Karpas-422 (cell line): ENCODE results near the gene GIPC2. TPM values are rescaled to one million over a fixed set of nuclear protein-coding genes. Genes with fewer than 3 reads are reported as not detected.
"Not testable (repeated sequence)": the region's sequence is repeated elsewhere in the genome, so short reads cannot be mapped to it uniquely, and the experiment has no call there.

Source experiments
- DNase-seq: peaks from one replicate; pipeline ENCODE4 v3.0.0-alpha.2; 2015
- H2AFZ ChIP-seq: fragments of 200-600 bp; sonication (generic); 2 replicates; pipeline ENCODE4 v1.6.1; 2014; ENCODE audit warnings: antibody characterized with exemption, low read length, mixed read lengths
- H3K27ac ChIP-seq: fragments of 200-600 bp; sonication (generic); 2 replicates; pipeline ENCODE4 v1.5.1; 2014; ENCODE audit warnings: mild to moderate bottlenecking, low read length, moderate library complexity
- H3K27me3 ChIP-seq: fragments of 200-600 bp; sonication (generic); 2 replicates; pipeline ENCODE4 v1.6.1; 2014; ENCODE audit warnings: low read length, mixed read lengths
- H3K36me3 ChIP-seq: fragments of 200-600 bp; sonication (generic); 2 replicates; pipeline ENCODE4 v1.6.1; 2014; ENCODE audit warnings: low read length, mixed read lengths; ENCODE audit not compliant: insufficient read depth
- H3K4me1 ChIP-seq: fragments of 200-600 bp; sonication (generic); 2 replicates; pipeline ENCODE4 v1.6.1; 2014; ENCODE audit warnings: mild to moderate bottlenecking, low read length, mixed read lengths
- H3K4me2 ChIP-seq: fragments of 200-600 bp; sonication (generic); 2 replicates; pipeline ENCODE4 v1.6.1; 2014; ENCODE audit warnings: low read length, low read depth, mild to moderate bottlenecking; ENCODE audit not compliant: poor library complexity, severe bottlenecking
- H3K4me3 ChIP-seq: fragments of 200-600 bp; sonication (generic); 2 replicates; pipeline ENCODE4 v1.5.1; 2014; ENCODE audit warnings: mild to moderate bottlenecking, antibody characterized with exemption, low read length, mixed read lengths
- H3K79me2 ChIP-seq: fragments of 200-600 bp; sonication (generic); 2 replicates; pipeline ENCODE4 v1.6.1; 2014; ENCODE audit warnings: mild to moderate bottlenecking, low read length, mixed read lengths
- H3K9ac ChIP-seq: fragments of 200-600 bp; sonication (generic); 2 replicates; pipeline ENCODE4 v1.6.0; 2014; ENCODE audit warnings: low read length
- H3K9me2 ChIP-seq: fragments of 200-600 bp; sonication (generic), shearing (Covaris generic); replicated peaks from 2 replicates; pipeline ENCODE4 v1.6.0; 2014; ENCODE audit warnings: mild to moderate bottlenecking, low read length, moderate library complexity; ENCODE audit not compliant: insufficient read depth
- H3K9me3 ChIP-seq: fragments of 300-700, 200-600 bp; sonication (generic); 2 replicates; pipeline ENCODE4 v1.6.1; 2014; ENCODE audit warnings: low read length, mixed read lengths
- H4K20me1 ChIP-seq: fragments of 200-600 bp; sonication (generic); 2 replicates; pipeline ENCODE4 v1.6.1; 2014; ENCODE audit warnings: mild to moderate bottlenecking, antibody characterized with exemption, low read length, low read depth; ENCODE audit not compliant: insufficient read depth
- total RNA-seq: library from RNA; depleted of rRNA; stranded (reverse); fragments of >200 nt; shearing (Covaris generic); gene quantifications from 2 replicates; pipeline ENCODE4 v1.2.3, GENCODE V29; 2014; ENCODE audit warnings: low replicate concordance; rRNA removed

The GIPC2 gene, protein sequence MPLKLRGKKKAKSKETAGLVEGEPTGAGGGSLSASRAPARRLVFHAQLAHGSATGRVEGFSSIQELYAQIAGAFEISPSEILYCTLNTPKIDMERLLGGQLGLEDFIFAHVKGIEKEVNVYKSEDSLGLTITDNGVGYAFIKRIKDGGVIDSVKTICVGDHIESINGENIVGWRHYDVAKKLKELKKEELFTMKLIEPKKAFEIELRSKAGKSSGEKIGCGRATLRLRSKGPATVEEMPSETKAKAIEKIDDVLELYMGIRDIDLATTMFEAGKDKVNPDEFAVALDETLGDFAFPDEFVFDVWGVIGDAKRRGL
- total RNA-seq, result 0.04 and 0.15 TPM in 2 replicates

DNA sequence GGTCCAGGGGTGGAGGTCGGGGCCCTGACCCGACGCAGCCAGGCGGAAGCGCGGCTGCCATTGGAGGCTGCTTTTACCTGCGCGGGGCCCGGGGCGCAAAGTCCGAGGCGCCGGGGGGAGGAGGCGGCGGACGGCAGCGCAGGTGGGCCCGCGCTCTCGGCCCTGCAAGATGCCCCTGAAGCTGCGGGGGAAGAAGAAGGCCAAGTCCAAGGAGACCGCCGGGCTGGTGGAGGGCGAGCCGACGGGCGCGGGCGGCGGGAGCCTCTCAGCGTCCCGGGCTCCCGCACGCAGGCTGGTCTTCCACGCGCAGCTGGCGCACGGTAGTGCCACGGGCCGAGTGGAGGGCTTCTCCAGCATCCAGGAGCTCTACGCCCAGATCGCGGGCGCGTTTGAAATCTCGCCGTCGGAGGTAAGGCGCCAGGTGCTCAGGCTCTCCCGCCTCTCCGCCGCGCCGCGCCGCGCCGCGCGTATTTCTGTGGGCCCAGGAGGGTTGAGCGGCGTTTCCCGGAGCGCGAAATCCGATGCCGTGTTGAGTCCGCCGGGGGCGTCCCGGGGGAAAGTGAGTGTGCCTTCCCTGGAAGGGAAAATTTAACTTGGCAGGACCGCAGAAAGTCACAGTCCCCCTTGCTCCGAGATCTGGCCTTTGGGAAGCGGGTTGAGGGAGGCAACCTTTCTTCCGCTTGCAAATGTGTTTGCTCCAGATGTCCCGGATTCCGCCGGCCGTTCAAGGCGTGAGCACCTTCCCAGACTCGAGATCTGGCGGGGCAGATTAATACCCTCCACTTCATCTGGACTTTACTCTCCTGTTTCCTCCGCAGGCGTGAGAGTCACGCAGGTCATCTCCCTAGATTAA, at the start of gene GIPC2:
TSS of gene GIPC2 (plus strand) at position 41 of the 853 bp plus-strand sequence. CDS start at position 170, 129 bp downstream.
- no peaks in the 10 kb centered on the region for H4K20me1 ChIP-seq
- H2AFZ ChIP-seq, result no peak within 1 kb of the TSS
- no peaks in the 10 kb centered on the region for H3K9me3 ChIP-seq
- no peak within 1 kb of the TSS for H3K4me3 ChIP-seq
- no peak within 1 kb of the TSS for H3K9ac ChIP-seq
- H3K27ac ChIP-seq, result no peak within 1 kb of the TSS
- H3K36me3 ChIP-seq, result no peaks in the 10 kb centered on the region
- no peaks in the 10 kb centered on the region for H3K79me2 ChIP-seq
- H3K4me1 ChIP-seq, result no peaks in the 10 kb centered on the region
- no peaks in the 10 kb centered on the region for H3K27me3 ChIP-seq
- DNase-seq, result no peak
- H3K9me2 ChIP-seq, result no peaks in the 10 kb centered on the region
- H3K4me2 ChIP-seq, result no peak within 1 kb of the TSS

DNA sequence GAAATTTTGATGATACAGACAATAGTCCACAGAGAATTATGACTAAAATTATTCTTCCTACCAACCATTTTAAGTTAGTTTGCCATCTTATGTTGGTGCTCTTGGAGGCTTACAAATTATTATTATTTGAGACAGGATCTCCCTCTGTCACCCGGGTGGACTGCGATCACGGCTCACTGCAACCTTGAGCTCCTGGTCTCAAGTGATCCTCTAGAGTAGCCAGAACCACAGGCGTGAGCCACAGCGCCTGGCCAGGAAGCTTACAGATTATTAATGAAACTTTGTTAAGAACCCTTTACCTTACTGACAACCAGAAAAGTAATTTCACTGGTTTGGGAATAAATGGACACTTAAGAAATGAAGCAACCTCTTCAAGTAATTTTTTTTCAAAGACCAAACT, 49.0 kb upstream of the GIPC2 start:
- Histone ChIP-seq H2AFZ (no peak overlapping the region), H3K4me1 (peaks cover 13% of the 10 kb centered on the region), H3K9me3 (no peaks in the 10 kb centered on the region), H3K9me2 (no peaks in the 10 kb centered on the region), H3K4me2 (no peak overlapping the region), H3K27ac (no peak overlapping the region), H3K36me3 (no peaks in the 10 kb centered on the region), H3K9ac (no peak overlapping the region), H3K27me3 (no peaks in the 10 kb centered on the region), H4K20me1 (no peaks in the 10 kb centered on the region), H3K79me2 (peaks cover 8% of the 10 kb centered on the region; the same call in 1 of the 2 replicates), H3K4me3 (no peak overlapping the region)
- no peak for DNase-seq

DNA sequence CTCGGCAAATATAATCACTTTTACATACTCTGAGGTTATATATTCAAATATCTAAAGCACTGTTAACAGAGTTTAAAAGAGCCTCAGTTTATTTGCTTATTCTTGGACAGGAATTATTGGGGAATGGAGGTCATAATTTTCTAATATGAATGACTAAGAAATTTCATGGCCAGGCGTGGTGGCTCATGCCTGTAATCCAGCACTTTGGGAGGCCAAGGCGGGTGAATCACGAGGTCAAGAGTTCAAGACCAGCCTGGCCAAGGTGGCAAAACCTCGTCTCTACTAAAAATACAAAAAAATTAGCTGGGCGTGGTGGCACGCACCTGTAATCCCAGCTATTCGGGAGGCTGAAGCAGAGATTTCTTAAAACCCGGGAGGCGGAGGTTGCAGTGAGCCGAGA, 45.2 kb upstream of the GIPC2 start:
- H3K9me2 ChIP-seq, H3K9me3 ChIP-seq, H3K79me2 ChIP-seq, H3K4me3 ChIP-seq, H4K20me1 ChIP-seq, H3K4me2 ChIP-seq, H3K27ac ChIP-seq, H3K27me3 ChIP-seq, H2AFZ ChIP-seq, H3K36me3 ChIP-seq, DNase-seq, H3K9ac ChIP-seq: not testable (repeated sequence)
- peaks cover 48% of the 10 kb centered on the region for H3K4me1 ChIP-seq

DNA sequence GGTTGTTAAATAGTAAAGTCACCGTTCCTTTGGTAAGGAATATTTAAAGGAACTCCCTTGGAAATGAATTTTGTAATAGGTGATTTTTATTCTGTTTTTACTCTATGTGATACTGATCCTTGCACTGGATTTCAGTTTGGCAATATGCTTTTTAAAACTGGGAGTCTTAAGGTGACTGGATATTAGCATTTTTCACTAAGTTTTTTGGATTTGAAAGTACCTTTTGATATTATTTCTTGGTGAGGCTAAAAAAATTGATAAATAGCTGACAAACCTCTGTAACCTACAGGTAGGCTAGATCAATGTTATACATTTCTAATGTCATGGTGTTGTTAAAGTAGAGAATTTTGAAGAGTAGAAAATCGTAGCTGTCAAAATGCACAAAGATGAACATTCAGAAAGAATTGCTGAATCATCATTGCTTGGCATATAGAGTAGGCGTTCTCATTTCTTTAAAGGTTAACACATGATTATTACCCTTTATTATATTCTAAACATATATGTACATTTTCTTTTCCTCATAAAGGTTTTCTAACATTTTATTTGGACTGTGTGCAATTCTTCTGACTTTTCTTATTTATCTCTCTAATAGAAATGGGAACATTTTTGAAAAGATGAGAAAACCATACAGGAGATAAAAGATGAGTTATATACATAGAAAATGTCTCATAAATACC, 42.6 kb upstream of the GIPC2 start:
- Histone ChIP-seq H3K27ac (peak overlapping the region; percentile 89), H4K20me1 (no peaks in the 10 kb centered on the region), H3K27me3 (no peaks in the 10 kb centered on the region), H3K4me1 (peaks cover 69% of the 10 kb centered on the region), H3K79me2 (peaks cover 33% of the 10 kb centered on the region), H2AFZ (0 out of 2 replicates have a peak overlapping the region, but pooled peaks have one; percentile 15), H3K4me3 (peak overlapping the region; percentile 68), H3K9me3 (no peaks in the 10 kb centered on the region), H3K36me3 (no peaks in the 10 kb centered on the region), H3K4me2 (peak overlapping the region; percentile 70), H3K9ac (peak overlapping the region; percentile 42), H3K9me2 (no peaks in the 10 kb centered on the region)
- peak; percentile 60 for DNase-seq

DNA sequence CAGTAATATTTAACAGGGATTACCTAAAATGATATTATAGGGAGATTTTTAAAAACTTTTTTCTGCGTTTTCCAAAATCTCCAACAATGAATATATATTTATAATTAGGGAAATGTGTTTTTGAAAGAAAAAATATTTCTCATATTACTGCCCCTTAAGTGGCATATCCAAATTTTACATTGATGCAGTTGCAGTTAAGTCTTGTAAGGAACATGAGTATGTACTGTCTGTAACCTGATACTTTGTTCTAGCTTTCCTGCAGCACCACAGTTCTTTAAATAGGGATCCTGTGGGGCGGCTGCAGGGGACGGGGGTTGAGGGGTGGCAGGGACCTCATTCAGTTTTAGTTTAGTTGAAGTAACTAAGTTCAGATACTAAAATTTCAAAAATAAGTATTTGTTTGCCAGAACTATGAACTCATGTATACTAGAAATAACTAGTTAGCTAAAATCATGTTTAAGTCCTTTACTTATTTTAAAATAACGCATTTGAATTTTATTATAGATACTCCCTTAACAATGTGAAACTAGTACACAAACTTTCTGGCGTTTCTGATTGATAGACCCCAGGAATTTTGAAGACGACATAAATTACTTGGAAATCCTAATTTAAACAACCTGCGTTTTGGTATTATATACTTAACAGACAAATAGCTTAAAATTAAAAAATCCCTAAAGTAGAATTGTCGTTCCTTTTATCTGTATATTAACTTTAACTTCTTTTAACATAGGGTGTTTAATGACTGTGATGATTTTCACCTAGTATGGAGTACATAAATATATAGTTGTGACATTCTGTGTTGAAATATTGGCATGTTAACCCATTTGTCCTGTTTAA, 41.7 kb upstream of the GIPC2 start:
- H3K27ac ChIP-seq, result peak overlapping the region; percentile 89
- no peaks in the 10 kb centered on the region for H4K20me1 ChIP-seq
- no peaks in the 10 kb centered on the region for H3K27me3 ChIP-seq
- DNase-seq, result peak; percentile 89
- H3K4me3 ChIP-seq, result peak overlapping the region; percentile 68
- peaks cover 37% of the 10 kb centered on the region for H3K79me2 ChIP-seq
- no peaks in the 10 kb centered on the region for H3K36me3 ChIP-seq
- H3K4me2 ChIP-seq, result peak overlapping the region; percentile 70
- no peak overlapping the region; the same call in 1 of the 2 replicates for H2AFZ ChIP-seq
- H3K9ac ChIP-seq, result peak overlapping the region; percentile 67
- no peaks in the 10 kb centered on the region for H3K9me3 ChIP-seq
- peaks cover 65% of the 10 kb centered on the region for H3K4me1 ChIP-seq
- no peaks in the 10 kb centered on the region for H3K9me2 ChIP-seq

DNA sequence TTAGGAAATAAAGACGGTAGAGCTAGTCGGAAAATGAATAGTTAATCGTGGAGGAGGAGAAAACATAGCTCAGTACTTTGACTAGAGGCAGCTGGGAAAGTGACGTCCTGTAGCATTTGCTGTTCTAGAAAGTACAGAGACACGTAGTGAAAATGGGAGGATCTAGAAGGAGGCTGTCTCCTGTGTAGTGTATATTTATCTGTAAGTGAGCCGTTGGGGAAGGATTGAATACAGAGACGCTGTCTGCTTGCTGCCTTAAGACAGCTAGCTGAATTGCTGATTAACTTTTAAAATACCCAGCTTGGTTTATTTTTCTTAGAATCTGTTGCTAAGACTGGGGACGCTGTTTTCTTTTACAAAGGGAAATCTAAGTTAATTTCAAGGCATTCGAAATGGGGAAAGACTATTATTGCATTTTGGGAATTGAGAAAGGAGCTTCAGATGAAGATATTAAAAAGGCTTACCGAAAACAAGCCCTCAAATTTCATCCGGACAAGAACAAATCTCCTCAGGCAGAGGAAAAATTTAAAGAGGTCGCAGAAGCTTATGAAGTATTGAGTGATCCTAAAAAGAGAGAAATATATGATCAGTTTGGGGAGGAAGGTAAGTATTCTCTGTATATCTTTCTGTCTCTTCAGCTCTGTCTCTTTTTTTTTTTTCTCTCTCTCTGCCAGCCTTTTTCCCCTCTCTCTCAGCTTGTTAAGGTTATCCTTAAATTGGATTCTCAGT, 40.9 kb upstream of the GIPC2 start, which contains the start of gene DNAJB4:
TSS of gene DNAJB4 (plus strand) at position 221 of the 729 bp plus-strand sequence. CDS start at position 393, 172 bp downstream.
- Histone ChIP-seq H3K27ac (peak within 1 kb of the TSS; percentile 89), H3K9me2 (no peaks in the 10 kb centered on the region), H4K20me1 (no peaks in the 10 kb centered on the region), H3K4me3 (peak within 1 kb of the TSS; percentile 68), H3K4me1 (peaks cover 60% of the 10 kb centered on the region), H3K36me3 (no peaks in the 10 kb centered on the region), H3K9me3 (no peaks in the 10 kb centered on the region), H3K27me3 (no peaks in the 10 kb centered on the region), H2AFZ (peak within 1 kb of the TSS; percentile 40; the same call in 1 of the 2 replicates), H3K79me2 (peaks cover 45% of the 10 kb centered on the region), H3K9ac (peak within 1 kb of the TSS; percentile 67), H3K4me2 (peak within 1 kb of the TSS; percentile 70)
- DNase-seq, result peak; percentile 94

DNA sequence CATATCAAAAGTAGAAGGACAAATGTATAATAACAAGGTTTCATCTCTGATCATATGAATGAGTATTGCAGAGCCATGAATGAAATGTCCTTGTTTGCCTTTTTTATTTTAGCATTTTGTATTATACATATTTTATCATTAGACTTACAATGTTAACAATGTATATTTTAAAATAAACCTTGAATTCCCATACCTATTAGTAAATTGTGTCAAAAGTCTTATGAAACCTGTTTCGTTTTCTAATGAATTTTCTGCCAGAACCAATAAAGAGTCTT, 40.4 kb upstream of the GIPC2 start:
- H3K4me1 ChIP-seq, result peaks cover 56% of the 10 kb centered on the region
- H3K9me2 ChIP-seq, result no peaks in the 10 kb centered on the region
- peak overlapping the region; percentile 89 for H3K27ac ChIP-seq
- no peaks in the 10 kb centered on the region for H3K27me3 ChIP-seq
- peak overlapping the region; percentile 40; the same call in 1 of the 2 replicates for H2AFZ ChIP-seq
- H4K20me1 ChIP-seq, result no peaks in the 10 kb centered on the region
- no peak for DNase-seq
- H3K79me2 ChIP-seq, result peaks cover 46% of the 10 kb centered on the region
- H3K36me3 ChIP-seq, result no peaks in the 10 kb centered on the region
- no peaks in the 10 kb centered on the region for H3K9me3 ChIP-seq
- H3K4me2 ChIP-seq, result peak overlapping the region; percentile 70
- H3K9ac ChIP-seq, result peak overlapping the region; percentile 67
- H3K4me3 ChIP-seq, result peak overlapping the region; percentile 68
